Vein endothelial cell (primary cell): ENCODE measurements around the gene TPCN1. TPM values are rescaled to one million over a fixed set of nuclear protein-coding genes. Genes with fewer than 3 reads are reported as not detected.

Experiments used
- small RNA-seq: library from RNA; depleted of rRNA; stranded (forward); fragments of <200 nt; gene quantifications from one replicate; pipeline ENCODE3, GENCODE V24; 2012
- total RNA-seq: library from RNA; depleted of rRNA; stranded (reverse); fragments of >200 nt; gene quantifications from 2 replicates; pipeline ENCODE4 v1.2.3, GENCODE V29; 2012

Gene TPCN1
- 12.3 and 18.3 TPM in 2 replicates for total RNA-seq

DNA sequence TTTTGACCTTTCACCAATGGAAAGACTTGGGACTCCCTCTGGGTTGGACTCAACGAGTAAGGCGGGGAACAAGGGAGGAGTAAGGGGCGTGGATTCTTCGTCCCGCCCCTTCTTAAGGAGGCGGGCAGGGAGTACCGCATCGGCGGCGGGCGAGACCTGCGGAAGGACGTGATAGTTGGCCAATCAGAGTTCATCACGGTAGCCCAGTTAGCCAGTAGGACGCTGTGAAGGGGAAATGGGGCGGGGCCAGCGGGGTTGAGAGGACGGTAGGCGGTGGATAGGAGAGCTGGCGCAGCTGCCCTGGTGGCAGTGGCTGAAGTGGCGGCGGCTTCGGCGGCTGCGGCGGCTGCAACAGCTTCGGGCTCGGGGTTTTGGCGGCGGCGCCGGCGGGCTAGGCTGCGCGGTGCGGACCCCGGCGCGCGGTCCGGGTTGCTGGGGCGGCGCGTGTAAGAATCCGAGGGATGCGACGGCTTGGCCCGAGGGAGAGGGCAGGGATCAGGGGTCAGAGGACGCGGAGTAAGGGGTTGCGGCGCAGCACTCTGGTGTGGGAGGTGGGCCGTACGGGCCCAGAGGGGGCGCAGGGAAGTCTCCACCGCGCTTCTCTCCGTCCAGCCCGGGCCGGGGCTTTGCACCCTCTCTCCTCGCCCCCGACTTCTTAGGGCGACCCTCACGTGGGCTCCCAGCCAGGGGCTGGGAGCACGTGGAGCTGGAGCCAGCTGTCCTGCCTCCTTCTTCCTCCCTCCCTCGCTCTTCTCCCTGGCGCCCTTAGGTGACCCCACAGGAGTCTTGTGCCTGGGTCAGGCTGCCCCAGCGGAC is at the start of gene TPCN1:
Gene TPCN1 (plus strand): TSS at position 284 of the 816 bp plus-strand sequence. CDS start 5,389 bp downstream, outside the sequence.

DNA sequence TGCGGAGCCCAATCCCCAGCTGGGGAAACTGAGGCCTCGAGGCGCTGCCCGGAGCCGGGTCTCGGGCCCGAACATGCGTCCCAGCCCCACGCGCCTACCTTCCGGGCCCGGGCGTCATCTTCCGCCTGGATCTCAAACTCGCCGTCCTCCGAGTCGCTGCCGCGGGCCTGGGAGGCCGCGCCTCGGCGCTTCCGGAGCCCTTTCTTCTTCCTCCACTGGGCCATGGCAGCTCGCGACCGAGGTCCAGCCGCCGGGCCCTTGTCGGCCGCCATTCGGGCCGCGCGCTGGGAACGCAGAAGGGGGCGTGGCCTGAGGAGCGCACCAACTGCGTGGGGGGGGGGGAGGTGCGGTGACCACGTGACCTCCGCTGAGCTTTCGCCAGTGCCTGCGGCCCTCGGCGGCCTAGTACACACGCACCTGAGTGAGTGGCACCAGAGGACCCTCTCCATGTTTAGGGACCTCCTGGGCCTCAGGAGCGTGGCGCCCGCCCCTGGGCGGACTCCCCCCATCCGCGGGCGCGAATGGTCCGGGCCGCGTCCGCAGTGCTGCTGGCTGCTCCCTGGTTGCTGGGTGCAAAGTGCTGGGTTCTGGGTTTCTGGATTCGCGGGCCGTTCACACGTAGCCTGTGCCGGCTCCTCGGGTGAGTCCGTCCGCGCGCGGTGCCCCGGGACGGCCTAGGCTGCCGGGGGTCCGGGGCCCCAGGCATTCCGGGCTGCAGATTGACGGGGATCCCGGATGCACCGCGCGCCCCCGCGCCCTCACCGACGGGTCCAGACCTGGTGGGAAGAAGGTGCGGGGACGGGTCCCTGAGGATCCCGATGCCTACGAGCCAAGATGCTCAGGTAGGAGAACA is 35.9 kb upstream of the TPCN1 start, which contains the start of the genes DDX54 and RITA1:
Gene DDX54 (minus strand): TSS at position 299 of the 853 bp plus-strand sequence. CDS start 27 bp downstream, at position 272.
Gene RITA1 (plus strand): TSS at position 542 of the 853 bp plus-strand sequence. CDS start 1,026 bp downstream, outside the sequence.

DNA sequence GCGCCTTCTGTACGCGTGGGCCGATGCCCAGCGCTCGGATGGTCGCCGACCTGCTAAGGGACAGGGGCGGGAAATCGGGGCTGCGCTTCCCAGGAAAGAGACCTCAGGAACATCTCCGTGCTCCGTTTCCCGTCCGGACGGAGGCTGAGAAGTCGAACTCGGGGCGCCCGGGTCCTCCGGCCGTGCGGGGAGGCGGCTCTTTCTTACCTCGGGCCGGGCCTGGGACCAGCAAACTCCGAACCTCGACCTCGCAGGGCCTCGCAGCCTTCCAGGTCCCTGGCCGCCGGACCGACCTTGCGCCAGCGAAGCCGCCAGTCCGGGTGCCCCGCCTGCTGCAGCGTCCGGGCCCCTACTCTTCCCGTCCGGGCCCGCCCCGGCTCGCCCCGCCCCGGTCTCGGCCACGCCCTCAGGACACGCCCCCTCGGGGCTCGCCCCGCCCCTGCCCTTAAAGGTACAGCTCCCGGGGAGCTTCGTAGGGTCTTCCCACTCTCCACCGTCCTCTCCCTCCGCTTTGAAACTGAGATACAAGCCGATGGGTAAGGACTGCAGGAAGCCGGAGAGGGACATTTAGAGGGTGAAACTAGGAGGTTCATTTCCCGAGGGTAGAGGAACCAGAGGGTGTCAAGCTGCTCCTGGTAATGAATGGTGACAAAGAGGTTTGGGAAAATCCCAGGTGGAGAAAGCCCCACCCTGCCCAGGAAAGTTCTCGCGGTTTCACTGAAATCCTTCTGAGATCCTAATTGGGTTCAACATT is 113.7 kb downstream of the TPCN1 start, which contains the start of gene SLC8B1:
Gene SLC8B1 (minus strand): TSS at position 324 of the 754 bp plus-strand sequence. CDS start 2,231 bp downstream, outside the sequence.

Small RNA genes within 50 kb of the gene (small RNA-seq; reads per million reads assigned to genes)
- not detected for gene MIR6762
- not detected for gene RF00019

Other genes starting within 250 kb of the TPCN1 start
- 3.3 and 4.6 TPM in 2 replicates for gene OAS2, start 242.9 kb upstream of the TPCN1 start, total RNA-seq
- not detected in 2 replicates for gene DTX1, start 164.7 kb upstream of the TPCN1 start, total RNA-seq
- not detected in 2 replicates for gene RASAL1, start 85.7 kb upstream of the TPCN1 start, total RNA-seq
- gene CFAP73, start 71.7 kb upstream of the TPCN1 start, total RNA-seq: not detected in 2 replicates
- gene DDX54, start 36.0 kb upstream of the TPCN1 start, total RNA-seq: 56.8 and 65.6 TPM in 2 replicates
- 24.8 and 25.5 TPM in 2 replicates for gene RITA1, start 35.7 kb upstream of the TPCN1 start, total RNA-seq
- 21.9 and 25.1 TPM in 2 replicates for gene SLC8B1, start 113.6 kb downstream of the TPCN1 start, total RNA-seq
- gene PLBD2, start 137.1 kb downstream of the TPCN1 start, total RNA-seq: 25.2 and 31.4 TPM in 2 replicates
- not detected in 2 replicates for gene SDS, start 182.4 kb downstream of the TPCN1 start, total RNA-seq
- 2.0 and 4.2 TPM in 2 replicates for gene SDSL, start 200.9 kb downstream of the TPCN1 start, total RNA-seq